Measurements from ENCODE around the gene NCOA5.

NCOA5 gene

DNA sequence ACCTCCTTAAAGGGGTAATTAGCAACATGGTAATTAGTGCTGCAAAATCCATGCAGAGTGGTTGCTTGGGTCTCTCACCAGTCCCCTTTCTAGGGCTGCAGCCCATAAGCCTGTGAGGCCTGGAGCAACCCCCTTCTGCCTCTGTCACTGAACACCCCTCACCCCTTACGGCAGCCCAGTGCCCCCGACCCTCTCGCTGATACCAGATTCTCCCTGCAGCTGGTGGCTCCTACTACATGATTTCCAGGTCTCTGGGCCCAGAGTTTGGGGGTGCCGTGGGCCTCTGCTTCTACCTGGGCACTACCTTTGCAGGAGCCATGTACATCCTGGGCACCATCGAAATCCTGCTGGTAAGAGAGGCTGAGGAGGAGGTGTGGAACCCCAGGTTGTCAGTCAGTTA lies 52.7 kb downstream of the NCOA5 start:
- no peak for DNase-seq (ENCODE audit: low spot score)

DNA sequence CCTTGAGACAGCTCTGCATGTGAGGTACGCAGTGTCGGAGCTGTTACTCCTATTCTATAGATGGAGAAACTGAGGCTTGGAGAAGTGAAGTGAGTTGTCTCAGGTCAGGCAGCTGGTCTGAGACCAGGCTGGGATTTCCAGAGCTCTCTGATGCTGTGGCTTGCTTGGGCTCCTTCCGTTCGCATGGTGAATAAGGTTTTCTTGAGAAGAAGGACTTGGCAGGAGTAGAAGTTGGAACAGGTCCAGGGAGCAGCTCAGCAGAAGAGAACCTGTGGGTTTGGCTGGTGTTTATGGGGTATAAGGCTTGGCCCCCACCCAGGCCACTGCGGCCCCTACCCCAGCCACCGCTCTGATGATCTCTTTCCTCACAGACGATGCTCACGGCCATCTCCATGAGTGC lies 53.4 kb downstream of the NCOA5 start:
- no peak for DNase-seq (ENCODE audit: low spot score)

DNA sequence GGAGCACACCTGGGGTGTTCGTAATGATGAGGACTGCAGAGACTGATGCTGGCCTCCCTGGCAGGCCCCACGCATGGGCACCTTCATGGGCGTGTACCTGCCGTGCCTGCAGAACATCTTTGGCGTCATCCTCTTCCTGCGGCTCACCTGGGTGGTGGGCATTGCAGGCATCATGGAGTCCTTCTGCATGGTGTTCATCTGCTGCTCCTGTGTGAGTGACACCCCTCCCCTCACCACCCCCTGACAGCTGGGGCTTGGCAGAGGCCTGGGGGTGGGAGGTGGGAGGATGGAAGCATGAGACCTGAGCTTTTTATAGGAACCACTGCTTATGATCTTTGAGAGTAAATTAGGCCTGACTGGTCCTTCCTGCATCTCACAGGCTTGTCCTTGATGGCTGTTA lies 54.0 kb downstream of the NCOA5 start:
- no peak for DNase-seq (ENCODE audit: low spot score)

DNA sequence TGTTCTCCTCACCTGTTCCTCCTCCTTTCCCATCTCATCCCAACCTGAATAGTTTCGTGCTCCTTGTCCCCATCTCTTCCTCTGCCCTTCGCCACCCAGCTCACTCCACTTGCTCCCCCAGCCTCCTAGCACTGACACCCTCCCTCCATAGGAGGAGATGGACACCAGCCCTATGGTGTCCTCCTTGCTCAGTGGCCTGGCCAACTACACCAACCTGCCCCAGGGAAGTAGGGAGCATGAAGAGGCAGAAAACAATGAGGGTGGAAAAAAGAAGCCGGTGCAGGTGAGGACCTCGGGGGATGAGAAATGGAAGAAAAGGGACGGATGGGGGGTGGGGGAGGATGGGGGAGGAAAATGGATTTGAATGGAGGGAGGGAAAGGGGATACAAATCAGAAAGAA lies 54.5 kb downstream of the NCOA5 start:
- DNase-seq (ENCODE audit: low spot score), result no peak

DNA sequence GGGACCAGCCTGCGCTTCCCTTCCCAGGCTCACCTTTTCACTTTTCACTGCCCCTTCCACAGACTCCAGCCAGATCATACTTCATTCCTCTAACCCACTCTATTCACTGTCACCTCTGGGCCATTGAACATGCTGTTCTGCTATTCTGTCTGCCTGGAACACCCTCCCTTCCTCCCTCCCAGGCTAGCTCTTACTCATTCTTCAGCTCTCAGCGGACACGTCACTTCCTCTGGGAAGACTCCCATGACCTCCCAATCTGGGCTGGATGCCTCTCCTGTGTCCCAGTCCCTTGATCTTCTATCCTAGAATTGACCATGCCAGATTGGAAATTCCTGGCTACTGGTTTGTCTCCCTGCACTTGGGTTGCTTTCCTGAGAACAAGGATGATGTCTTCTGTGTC lies 55.7 kb downstream of the NCOA5 start:
- no peak for DNase-seq (ENCODE audit: low spot score)

DNA sequence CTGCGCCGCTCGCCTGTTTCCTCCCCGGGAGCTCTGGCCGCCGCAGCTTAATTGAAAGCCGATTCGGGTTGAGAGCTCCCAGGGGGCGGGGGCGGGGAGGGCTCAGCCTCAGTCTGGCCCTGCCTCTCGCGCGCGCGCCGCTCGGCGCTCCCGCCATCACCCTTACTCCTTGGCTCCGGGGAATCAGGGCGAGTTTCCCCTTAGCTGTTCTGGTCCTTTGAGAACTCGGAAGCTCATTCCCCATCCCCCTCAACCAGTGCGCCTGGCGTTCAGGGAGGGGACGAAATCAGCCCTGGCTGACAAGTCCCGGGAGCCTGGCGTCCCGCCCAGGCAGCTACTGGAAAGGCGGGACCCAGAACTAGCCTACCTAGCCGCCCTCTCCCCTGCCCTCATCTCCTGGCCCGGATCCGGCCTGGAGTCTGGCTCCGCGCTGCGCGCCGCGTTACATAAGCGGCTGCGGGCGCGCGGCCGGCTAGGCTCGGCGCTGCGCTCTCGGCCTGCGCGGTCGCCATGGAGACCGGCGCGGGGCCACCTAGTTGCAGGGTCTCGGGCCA lies 58.0 kb downstream of the NCOA5 start:
- no peak for DNase-seq (ENCODE audit: low spot score)

DNA sequence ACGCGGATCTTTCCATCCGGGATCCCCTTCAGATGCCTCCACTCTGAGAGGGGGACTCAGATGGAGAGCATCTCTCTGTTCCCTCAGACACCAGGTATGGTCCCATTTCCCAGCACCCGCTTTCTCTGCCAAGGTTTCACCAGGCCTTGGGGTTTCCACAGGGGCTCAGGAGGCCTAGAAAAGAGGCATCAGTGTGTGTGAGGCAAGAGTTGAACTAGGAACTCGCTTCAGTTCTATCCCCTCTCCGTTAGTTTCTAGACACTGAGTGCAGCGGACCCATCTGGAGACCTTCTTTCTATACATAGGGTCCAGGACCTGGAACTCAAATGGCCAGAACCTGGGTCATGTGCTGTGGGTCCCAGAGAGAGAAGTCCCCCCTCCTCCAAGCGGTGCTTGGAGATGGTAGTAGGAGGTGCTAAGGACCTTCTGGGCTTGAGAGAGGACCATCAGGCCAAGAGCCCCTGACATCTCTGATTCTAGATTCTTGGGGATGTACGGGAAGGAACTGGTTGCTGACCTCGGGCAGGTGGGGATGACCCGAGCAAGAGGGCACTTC lies 58.7 kb downstream of the NCOA5 start:
- DNase-seq (ENCODE audit: low spot score), result no peak

DNA sequence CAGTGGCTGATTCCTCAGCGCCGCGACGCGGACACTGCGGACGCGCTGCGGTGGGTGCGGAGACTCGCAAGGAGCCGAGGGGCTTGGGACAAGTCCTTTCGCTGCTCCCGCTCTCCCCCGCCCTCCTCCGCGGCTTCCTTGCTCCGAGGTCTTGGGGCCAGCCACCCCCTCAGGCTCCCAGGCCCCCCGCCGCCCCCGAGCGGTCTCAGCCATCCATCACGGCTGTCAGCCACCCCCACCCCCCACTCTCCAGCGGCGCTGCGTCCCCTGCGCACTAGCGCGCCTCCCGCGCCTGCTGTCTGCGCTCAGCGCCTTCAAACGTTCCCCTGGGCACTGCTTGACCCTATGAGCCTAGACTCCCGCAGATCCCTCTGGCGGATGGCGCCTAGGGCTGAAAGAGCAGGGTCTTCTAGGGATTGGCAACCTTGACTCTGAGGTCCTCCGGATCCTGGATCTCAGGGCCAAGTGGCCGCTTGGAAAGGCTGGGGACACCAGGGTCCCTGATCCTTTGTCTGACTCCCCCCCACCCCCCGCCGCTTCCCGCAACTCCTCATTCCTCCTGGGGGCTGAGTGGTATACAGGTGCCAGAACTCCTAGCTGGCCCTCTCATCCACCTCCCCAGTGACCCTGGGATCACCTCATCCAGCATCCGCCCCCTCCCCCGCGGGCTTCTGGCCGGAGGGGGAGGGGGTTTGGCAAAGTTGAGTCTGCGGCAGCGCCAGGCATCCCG lies 59.3 kb downstream of the NCOA5 start:
- DNase-seq (ENCODE audit: low spot score), result no peak

DNA sequence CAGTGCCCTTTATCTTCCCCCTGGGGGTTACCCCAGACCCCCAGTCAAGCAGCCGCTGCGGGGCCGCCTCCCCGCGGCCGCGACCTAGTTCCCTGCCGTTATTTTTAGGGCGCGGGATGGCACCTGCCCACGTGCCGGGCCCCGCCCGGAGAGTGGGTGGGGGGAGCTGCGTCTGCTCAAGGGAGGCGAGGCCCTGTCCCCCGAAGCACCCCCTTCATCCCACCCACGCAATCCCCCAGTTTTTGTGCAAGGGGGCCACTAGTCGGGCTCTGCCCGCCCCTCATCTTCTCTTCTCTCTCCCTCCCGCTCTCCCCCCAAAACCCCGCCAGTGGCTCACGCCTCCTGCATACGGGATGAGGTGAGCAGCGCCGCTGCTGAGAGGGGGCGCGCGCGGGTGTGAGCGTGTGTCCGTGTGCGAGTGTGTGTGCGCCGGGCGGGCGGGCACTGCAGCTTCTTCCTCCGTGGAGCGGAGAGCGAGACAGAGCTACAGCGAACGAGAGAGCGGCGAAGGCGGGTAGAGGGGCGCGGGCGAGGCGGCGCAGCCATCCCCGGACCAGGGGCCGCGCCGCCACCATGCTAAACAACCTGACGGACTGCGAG lies 60.9 kb downstream of the NCOA5 start, which contains the start of gene SLC12A5:
TSS of gene SLC12A5 (plus strand) at position 444 of the 600 bp plus-strand sequence. CDS start at position 574, 130 bp downstream.
- DNase-seq (ENCODE audit: low spot score), result no peak

DNA sequence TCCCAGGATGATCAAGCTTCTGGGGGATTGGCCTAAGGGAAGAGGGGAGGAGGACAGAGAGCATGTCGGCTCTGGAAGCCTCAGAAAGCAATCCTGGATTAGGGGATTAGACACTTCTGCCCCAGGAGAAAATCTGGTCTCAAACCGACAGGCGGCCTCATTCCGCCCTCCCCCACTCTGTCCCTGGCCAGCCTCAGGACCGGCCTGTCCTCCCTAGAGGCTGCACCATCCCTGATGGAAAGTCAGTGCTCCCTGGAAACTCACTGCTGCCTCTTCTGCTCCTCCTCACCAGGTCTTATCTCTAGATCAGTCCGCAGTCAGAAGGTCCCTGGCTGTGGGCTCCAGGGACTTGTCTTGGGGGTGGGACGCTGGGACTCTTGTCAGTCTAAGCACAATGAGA lies 61.7 kb downstream of the NCOA5 start:
- no peak for DNase-seq (ENCODE audit: low spot score)

DNA sequence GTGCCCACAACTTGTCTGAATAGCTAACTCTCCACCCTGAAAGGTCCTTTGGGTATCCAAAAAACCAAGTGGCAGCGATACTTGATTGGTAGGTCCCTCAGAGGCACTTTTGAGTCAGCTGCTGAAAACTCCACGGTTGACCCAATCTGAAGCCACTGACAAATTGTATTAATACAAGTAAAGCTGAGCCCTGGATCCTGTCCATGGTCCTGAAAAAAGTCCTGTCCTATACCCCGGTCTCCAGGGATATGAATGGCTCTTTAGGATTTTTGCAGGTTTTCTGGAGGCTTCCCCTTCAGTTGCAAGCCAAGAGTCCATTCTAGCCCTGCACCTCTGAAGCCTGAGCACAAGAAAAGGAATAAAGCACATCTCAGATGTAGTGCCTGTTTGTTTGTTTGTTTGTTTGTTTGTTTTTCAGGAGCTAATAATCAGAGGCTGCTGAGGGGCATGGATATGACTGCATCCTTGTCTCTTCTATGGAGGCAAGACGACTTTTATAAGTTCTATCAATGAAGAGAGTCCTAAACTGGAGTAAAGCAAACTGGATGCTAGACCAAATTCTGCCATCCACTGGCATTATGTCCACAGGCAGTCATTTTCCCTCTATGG lies 62.4 kb downstream of the NCOA5 start:
- DNase-seq (ENCODE audit: low spot score), result peak; percentile 52

DNA sequence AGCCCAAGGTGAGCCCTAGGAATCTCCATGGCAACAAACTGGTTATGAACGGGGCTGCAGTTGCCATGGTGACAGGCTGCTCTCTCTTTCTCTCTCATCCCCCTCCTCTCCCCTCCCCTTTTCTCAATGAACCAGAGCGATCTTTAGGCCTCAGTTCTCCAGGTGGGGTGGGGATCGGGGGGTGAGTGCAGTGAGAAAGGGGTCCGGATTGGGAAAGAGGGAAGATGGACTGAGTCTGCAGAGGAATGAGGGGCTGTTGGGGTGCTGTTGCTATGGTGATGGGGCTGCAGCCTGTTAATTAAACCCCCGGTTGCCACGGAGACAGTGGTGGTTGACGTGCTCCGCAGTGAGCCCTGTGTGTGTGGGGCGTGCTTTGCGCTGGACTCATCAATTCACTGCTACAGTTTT lies 64.4 kb downstream of the NCOA5 start:
- DNase-seq (ENCODE audit: low spot score), result no peak

DNA sequence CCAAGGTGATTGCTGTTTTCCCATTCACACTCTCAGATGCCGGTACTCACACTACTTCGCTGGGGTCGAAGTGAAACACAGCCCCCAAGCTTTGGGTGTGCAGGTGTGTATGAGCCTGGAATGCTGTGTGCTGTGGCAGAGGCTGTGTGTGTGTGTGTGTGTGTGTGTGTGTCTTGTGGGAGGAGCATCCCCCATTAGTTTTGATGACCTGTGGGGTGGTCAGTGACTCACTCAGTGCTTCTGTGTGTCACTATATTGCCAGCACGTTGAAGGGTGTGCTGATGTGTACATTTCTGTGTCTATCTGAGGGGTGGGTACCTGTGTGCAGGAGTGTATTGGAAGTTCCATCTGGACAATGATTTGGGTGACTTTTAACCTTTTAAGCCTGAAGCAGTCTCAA lies 65.8 kb downstream of the NCOA5 start:
- no peak for DNase-seq (ENCODE audit: low spot score)

DNA sequence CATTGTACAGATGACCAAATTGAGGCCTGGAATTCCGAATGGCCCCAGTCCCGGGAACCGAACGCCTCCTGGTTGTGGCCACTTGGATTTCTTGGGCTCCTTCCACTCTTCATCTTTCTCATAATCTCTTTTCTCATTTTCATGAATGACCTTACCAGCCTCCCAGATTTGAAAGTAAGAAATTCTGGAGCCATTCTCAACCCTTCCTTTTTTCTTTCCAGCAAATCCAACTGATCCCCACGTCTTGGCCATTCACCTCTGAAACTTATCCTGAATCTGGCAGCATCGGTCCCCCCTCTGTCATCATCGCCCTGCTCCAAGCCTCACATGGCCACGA lies 66.6 kb downstream of the NCOA5 start:
- no peak for DNase-seq (ENCODE audit: low spot score)

DNA sequence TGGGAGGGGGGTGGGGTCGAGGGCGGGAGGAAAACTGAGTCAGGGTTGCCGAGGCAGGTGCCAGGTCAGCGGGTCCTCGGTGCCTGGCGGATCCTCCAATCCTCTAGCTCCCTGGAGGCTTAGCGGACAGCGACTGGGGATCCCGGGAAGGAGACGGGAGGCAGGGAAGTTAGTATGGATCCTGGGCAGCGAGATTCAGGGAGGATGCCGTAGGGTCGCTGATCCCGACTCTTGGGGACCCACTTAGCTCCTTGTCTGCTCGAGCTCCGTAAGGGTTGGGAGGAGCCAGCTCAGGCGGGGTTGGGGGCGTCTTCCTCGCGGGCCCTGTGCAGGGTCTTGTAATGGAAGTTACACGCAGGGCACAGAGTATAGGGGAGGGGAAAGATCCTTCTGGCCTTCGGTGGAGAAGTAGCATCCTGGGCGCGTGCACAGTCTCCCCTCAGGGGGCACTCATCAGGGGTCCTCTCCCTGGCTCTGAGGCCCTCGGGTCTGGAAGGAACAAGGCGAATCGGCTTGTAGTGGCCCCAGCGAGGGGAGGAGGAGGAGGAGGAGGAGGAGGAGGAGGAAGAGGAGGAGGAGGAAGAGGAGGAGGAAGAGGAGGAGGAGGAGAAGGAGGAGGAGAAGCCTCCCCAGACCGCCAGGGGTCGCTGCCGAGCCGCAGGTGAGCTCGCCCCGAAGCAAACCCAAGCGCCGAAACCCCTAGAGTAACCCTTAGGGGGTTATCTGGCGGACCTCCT lies 67.2 kb downstream of the NCOA5 start:
- DNase-seq (ENCODE audit: low spot score), result peak; percentile 54

DNA sequence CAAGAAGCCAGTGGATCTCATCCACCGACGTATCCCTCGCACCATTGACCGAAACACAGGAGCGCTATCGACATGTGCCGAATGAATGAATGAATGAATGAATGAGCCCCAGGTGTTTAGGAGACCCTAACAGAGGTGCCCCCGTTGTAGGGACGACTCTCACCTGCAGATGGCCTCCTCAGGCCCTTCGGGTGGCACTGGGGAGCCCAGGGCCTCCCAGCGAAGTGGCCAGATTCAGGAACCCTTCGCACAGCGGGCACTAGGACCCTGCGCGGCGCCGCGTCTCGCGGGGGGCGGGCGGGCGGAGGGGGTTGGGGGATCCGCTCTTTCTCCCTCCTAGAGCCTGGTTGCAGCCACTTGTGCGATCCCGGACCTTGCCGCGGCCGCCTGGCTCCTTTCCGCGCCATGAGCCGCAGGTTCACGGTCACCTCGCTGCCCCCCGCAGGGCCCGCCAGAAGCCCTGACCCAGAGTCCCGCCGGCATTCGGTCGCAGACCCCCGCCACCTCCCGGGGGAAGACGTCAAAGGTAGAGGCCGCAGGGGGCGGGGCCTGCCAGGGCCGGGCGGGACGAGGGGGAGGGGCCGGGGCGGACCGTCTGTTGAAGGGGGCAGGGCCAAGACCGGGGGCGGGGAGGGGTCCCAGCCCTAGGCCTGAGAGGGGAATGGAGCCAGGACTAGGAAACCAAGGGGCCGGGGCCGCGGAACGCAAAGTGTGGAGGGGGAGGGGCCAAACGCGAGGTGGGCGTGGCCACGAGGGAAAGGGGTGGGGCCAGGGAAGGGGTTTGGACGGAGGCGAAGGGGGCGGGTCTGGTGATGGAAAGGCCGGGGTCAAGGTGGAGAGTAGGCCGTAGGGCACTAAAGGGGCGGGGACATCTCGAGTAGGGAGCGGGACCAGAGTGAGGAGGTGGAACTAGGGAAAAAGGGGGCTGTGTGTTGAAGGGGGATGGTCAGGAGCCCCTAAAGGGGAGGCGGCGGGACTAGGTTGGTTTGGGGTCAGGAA lies 68.1 kb downstream of the NCOA5 start:
- DNase-seq (ENCODE audit: low spot score), result peak; percentile 18

DNA sequence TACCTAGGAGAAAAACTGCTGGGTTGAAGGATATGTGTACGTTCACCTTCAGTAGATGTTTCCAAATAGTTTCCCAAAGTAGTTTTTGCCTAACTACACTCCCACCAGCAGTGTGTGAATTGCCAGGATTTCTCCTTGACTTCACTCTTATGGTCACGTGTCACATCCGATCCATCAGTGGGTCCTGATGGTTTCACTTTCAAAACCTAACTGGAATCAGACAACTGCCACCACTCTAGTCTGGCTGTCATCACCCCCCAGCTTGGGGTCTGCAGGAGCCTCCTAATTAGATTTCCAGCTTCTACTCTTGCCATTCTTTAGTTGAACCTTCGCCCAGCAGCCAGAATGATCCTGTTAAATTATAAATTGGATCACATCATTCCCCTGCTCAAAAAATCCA lies 69.2 kb downstream of the NCOA5 start:
- no peak for DNase-seq (ENCODE audit: low spot score)

DNA sequence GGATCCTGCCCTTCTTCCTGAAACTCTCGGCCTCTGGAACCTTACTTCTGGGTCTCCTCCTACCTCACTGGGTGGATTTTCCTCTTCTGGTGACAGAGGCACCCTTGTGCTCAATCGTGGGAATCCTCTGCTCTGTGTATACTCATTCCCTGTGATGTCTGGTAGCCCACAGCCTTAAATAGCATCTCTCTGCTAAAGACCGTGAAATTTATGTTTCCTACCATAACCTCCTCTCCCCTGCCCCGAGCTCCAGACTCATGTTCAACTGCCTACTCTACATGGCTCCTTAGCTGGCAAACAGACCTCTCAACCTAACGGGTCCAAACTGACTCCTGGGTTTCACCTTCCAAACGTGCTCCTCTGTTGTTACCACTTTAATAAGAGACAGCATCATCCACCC lies 71.2 kb downstream of the NCOA5 start:
- no peak for DNase-seq (ENCODE audit: low spot score)

DNA sequence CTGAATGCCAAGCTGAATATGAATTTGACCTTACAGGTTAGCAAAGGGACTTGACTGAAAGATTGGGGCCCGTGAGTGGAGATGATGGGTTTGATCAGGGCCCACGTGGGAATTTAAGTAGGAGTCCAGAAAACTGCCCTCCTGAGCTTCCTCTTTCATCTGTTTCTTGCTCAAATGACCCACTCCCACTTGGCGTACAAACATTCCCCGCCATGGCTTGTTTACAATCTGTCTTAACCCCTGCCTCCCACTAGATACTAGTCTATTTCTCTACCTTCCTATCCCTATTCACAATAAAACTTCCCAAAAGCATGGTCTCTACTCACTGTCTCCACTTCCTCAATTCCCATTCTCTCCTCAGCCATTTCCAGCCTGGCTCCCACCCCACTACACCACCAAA lies 71.7 kb downstream of the NCOA5 start:
- no peak for DNase-seq (ENCODE audit: low spot score)

DNA sequence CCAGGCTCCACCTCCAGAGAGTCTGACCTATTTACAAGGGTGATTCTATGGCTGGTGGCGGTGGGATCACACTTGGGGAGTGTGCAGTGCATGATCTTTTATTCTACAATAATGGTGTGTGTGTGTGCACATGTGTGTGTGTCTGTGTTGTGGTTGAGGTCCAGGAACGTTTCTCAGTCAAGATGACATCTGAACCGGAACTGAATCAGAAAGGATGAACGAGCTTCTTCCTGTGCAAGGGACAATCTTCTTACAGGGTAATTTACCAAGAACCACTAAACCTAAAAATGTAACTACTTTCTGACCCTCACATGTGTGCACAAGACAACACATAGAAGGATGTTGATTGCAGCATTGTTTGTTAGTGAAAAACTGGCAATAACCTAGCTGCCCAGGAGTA lies 72.5 kb downstream of the NCOA5 start:
- DNase-seq (ENCODE audit: low spot score), result no peak

All from LoVo (cell line).